ENCODE measurements around the gene FNDC1.
"Not testable (repeated sequence)": the region's sequence is repeated elsewhere in the genome, so short reads cannot be mapped to it uniquely, and the experiment has no call there.

FNDC1 gene

DNA sequence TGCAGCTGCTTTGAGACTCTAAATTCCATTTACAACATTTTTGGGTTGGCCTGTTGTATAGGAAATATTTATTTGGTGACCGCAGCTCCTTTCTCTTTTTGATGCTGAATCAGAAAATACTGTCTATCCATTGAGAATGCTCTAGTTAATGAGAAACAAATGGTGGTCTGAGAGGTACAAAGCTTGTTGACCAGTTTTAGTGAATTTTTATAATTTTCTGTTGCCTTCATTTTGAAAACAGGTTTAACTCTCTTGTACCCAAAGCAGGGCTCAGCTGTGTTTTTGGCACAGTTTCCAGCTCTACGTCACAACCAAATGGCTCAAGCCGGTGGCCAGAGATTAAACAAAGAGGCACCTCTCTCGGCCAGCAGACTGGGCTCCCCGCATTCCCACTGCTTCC lies 113.2 kb downstream of the FNDC1 start:
- no peak for DNase-seq (ENCODE audit: low read depth, low spot score)
- no peak overlapping the region for H3K9ac ChIP-seq (ENCODE audit: insufficient read length)
- TF ChIP-seq FOXP2 (optimal IDR thresholded peaks at IDR 0.05; ENCODE audit: control extremely low read depth, extremely low read length, insufficient read depth): no peak
- no peak for TF ChIP-seq POLR2AphosphoS5 (IDR thresholded peaks at IDR 0.05; ENCODE audit: borderline replicate concordance, low read depth, low read length)
- TF ChIP-seq EZH2 (IDR thresholded peaks at IDR 0.05): no peak

DNA sequence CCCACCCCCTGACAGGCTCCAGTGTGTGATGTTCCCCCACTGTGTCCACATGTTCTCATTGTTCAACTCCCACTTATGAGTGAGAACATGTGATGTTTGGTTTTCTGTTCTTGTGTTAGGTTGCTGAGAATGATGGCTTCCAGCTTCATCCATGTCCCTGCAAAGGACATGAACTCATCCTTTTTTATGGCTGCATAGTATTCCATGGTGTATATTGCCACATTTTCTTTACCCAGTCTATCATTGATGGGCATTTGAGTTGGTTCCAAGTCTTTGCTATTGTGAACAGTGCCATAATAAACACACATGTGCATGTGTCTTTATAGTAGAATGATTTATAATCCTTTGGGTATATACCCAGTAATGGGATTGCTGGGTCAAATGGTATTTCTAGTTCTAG lies 115.5 kb downstream of the FNDC1 start:
- H3K27ac ChIP-seq; DNase-seq (ENCODE audit: low read depth, low spot score); H3K36me3 ChIP-seq (ENCODE audit: insufficient read depth, low read length); H3K9me3 ChIP-seq (ENCODE audit: low read depth, low read length); H3K4me3 ChIP-seq; H3K9ac ChIP-seq (ENCODE audit: insufficient read length): not testable (repeated sequence)

More for the DNA sequence above, 113.2 kb downstream of the FNDC1 start:
- H3K27ac ChIP-seq: no peak overlapping the region
- H3K4me3 ChIP-seq: no peak overlapping the region
- H3K9me3 ChIP-seq (ENCODE audit: low read depth, low read length): no peaks in the 10 kb centered on the region
- H3K36me3 ChIP-seq (ENCODE audit: insufficient read depth, low read length): no peaks in the 10 kb centered on the region

- Histone ChIP-seq H3K9ac (ENCODE audit: insufficient read length) (no peak overlapping the region), H3K9me3 (ENCODE audit: low read depth, low read length) (no peaks in the 10 kb centered on the region), H3K27ac (no peak overlapping the region), H3K4me3 (no peak overlapping the region), H3K36me3 (ENCODE audit: insufficient read depth, low read length) (no peaks in the 10 kb centered on the region)
- TF ChIP-seq EZH2 (IDR thresholded peaks at IDR 0.05) (no peak), FOXP2 (optimal IDR thresholded peaks at IDR 0.05; ENCODE audit: control extremely low read depth, extremely low read length, insufficient read depth) (no peak), POLR2AphosphoS5 (IDR thresholded peaks at IDR 0.05; ENCODE audit: borderline replicate concordance, low read depth, low read length) (no peak)
- DNase-seq (ENCODE audit: low read depth, low spot score): no peak
Measured at GRCh38 chr6:159298840-159299239, 129.6 kb downstream of the FNDC1 start.

DNA sequence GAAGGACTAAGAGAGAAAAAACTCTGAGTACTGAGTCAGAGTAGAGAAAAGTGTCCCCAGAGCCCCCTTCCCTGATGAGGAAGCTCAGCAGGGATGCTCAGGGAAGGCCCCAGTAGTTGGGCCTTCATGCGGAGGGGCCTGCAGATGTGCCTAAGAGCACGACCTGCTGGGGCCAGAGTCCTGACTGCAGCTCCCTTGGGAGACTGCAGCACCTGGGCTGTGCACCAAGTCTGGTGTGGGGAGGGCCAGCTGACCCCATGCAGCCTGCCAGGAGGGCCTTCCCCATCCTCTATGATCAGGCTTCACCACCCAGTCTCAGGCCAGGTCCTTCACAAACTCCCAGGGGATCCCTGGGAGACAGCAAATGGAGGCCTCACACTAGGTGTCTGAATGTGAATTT lies 130.4 kb downstream of the FNDC1 start:
- no peaks in the 10 kb centered on the region for H3K36me3 ChIP-seq (ENCODE audit: insufficient read depth, low read length)
- no peak overlapping the region for H3K4me3 ChIP-seq
- no peak overlapping the region for H3K9ac ChIP-seq (ENCODE audit: insufficient read length)
- no peaks in the 10 kb centered on the region for H3K9me3 ChIP-seq (ENCODE audit: low read depth, low read length)
- no peak overlapping the region for H3K27ac ChIP-seq
- no peak for TF ChIP-seq POLR2AphosphoS5 (IDR thresholded peaks at IDR 0.05; ENCODE audit: borderline replicate concordance, low read depth, low read length)
- TF ChIP-seq FOXP2 (optimal IDR thresholded peaks at IDR 0.05; ENCODE audit: control extremely low read depth, extremely low read length, insufficient read depth): no peak
- no peak for TF ChIP-seq EZH2 (IDR thresholded peaks at IDR 0.05)
- DNase-seq (ENCODE audit: low read depth, low spot score): no peak

GRCh38 chr6:159301277-159301676 lies 132.1 kb downstream of the FNDC1 start:
- no peak for TF ChIP-seq EZH2 (IDR thresholded peaks at IDR 0.05)
- no peak for TF ChIP-seq FOXP2 (optimal IDR thresholded peaks at IDR 0.05; ENCODE audit: control extremely low read depth, extremely low read length, insufficient read depth)
- no peak for TF ChIP-seq POLR2AphosphoS5 (IDR thresholded peaks at IDR 0.05; ENCODE audit: borderline replicate concordance, low read depth, low read length)
- H3K9ac ChIP-seq (ENCODE audit: insufficient read length): no peak overlapping the region
- no peaks in the 10 kb centered on the region for H3K9me3 ChIP-seq (ENCODE audit: low read depth, low read length)
- no peak for DNase-seq (ENCODE audit: low read depth, low spot score)
- no peak overlapping the region for H3K4me3 ChIP-seq
- no peak overlapping the region for H3K27ac ChIP-seq
- H3K36me3 ChIP-seq (ENCODE audit: insufficient read depth, low read length): no peaks in the 10 kb centered on the region

GRCh38 chr6:159301810-159302593 lies 132.8 kb downstream of the FNDC1 start:
- Histone ChIP-seq H3K9me3 (ENCODE audit: low read depth, low read length) (no peaks in the 10 kb centered on the region), H3K36me3 (ENCODE audit: insufficient read depth, low read length) (no peaks in the 10 kb centered on the region), H3K9ac (ENCODE audit: insufficient read length) (no peak overlapping the region), H3K4me3 (no peak overlapping the region), H3K27ac (no peak overlapping the region)
- no peak for DNase-seq (ENCODE audit: low read depth, low spot score)
- TF ChIP-seq POLR2AphosphoS5 (IDR thresholded peaks at IDR 0.05; ENCODE audit: borderline replicate concordance, low read depth, low read length) (no peak), EZH2 (IDR thresholded peaks at IDR 0.05) (no peak), FOXP2 (optimal IDR thresholded peaks at IDR 0.05; ENCODE audit: control extremely low read depth, extremely low read length, insufficient read depth) (no peak)

- Histone ChIP-seq H3K36me3 (ENCODE audit: insufficient read depth, low read length) (no peaks in the 10 kb centered on the region), H3K9ac (ENCODE audit: insufficient read length) (no peak overlapping the region), H3K4me3 (no peak overlapping the region), H3K9me3 (ENCODE audit: low read depth, low read length) (no peaks in the 10 kb centered on the region), H3K27ac (no peak overlapping the region)
- DNase-seq (ENCODE audit: low read depth, low spot score): no peak
- TF ChIP-seq EZH2 (IDR thresholded peaks at IDR 0.05) (no peak), POLR2AphosphoS5 (IDR thresholded peaks at IDR 0.05; ENCODE audit: borderline replicate concordance, low read depth, low read length) (no peak), FOXP2 (optimal IDR thresholded peaks at IDR 0.05; ENCODE audit: control extremely low read depth, extremely low read length, insufficient read depth) (no peak)
Measured at GRCh38 chr6:159302594-159302992, 133.4 kb downstream of the FNDC1 start.

DNA sequence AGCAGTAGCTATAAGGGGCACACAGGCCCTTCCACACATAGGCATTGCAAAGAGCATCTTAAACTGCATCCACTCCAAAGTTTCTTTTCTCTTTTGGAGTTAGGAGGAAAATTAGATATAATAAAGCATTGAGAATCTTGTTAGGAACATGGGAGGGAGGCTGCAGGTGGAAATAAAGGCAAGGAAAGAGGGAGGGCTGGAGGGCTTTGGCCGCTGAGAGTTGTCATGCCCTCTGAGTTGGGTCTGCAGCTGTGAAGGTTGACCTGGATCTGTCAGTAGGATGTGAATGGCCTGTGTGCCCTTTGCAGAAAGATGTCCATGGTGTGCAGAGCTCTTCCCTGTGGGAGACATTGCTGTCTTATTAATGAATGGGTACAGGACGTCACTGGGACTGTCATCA lies 134.0 kb downstream of the FNDC1 start:
- no peak for TF ChIP-seq EZH2 (IDR thresholded peaks at IDR 0.05)
- TF ChIP-seq POLR2AphosphoS5 (IDR thresholded peaks at IDR 0.05; ENCODE audit: borderline replicate concordance, low read depth, low read length): no peak
- no peak for TF ChIP-seq FOXP2 (optimal IDR thresholded peaks at IDR 0.05; ENCODE audit: control extremely low read depth, extremely low read length, insufficient read depth)
- H3K4me3 ChIP-seq: no peak overlapping the region
- no peaks in the 10 kb centered on the region for H3K36me3 ChIP-seq (ENCODE audit: insufficient read depth, low read length)
- H3K27ac ChIP-seq: no peak overlapping the region
- no peak for DNase-seq (ENCODE audit: low read depth, low spot score)
- no peaks in the 10 kb centered on the region for H3K9me3 ChIP-seq (ENCODE audit: low read depth, low read length)
- H3K9ac ChIP-seq (ENCODE audit: insufficient read length): no peak overlapping the region

DNA sequence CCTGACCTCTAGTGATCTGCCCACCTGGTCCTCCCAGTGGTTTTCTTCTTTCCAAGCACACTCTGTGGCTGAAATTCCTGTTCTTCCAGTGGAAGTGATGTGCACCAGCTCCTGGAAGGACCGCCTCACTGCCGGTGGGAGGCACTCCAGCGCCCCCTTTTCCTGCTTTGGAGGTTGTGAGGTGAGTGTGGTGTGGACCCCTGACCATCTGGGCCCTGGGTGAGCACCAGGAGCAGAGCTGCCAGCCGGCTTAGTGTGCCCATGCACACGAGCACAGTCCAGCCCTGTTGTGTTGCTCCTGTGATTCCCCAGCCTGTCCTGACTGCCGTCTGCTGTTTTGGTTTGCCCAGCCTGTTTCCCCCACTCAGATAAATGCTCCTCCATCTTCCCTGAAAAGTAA lies 134.6 kb downstream of the FNDC1 start:
- DNase-seq (ENCODE audit: low read depth, low spot score): no peak
- H3K9me3 ChIP-seq (ENCODE audit: low read depth, low read length): no peaks in the 10 kb centered on the region
- H3K27ac ChIP-seq: no peak overlapping the region
- TF ChIP-seq FOXP2 (optimal IDR thresholded peaks at IDR 0.05; ENCODE audit: control extremely low read depth, extremely low read length, insufficient read depth) (no peak), EZH2 (IDR thresholded peaks at IDR 0.05) (no peak), POLR2AphosphoS5 (IDR thresholded peaks at IDR 0.05; ENCODE audit: borderline replicate concordance, low read depth, low read length) (no peak)
- H3K36me3 ChIP-seq (ENCODE audit: insufficient read depth, low read length): no peaks in the 10 kb centered on the region
- no peak overlapping the region for H3K4me3 ChIP-seq
- no peak overlapping the region for H3K9ac ChIP-seq (ENCODE audit: insufficient read length)

All from SK-N-MC (cell line).